Activated CD8-positive, alpha-beta T cell treated with anti-CD3 and anti-CD28 coated beads for 36 hours (primary cell): ENCODE data around the gene STRA6. TPM values are rescaled to one million over a fixed set of nuclear protein-coding genes. Genes with fewer than 3 reads are reported as not detected.

Source experiments
- ATAC-seq: fragments of 200-7000 bp; cut with Tn5 transposase; one replicate; pipeline ENCODE4 v1.10.0; 2021; ENCODE audit warnings: mild to moderate bottlenecking, moderate library complexity
- CTCF ChIA-PET: fragments of 350-600 bp; sonication (Branson Sonifier 250); formaldehyde crosslinking; loops from one replicate; lab custom pipeline; 2021; ENCODE audit warnings: antibody characterized with exemption; lab: Charles Lee
- POLR2A ChIA-PET: fragments of 350-600 bp; sonication (Branson Sonifier 250); formaldehyde crosslinking; loops from one replicate; lab custom pipeline; 2021; ENCODE audit warnings: antibody characterized with exemption; lab: Charles Lee
- DNase-seq: peaks from one replicate; pipeline ENCODE4 v3.0.0-alpha.2; 2020
- H3K27ac Mint-ChIP-seq: one replicate; pipeline ENCODE4 v1.8.0; 2021; ENCODE audit warnings: mild to moderate bottlenecking, mixed read lengths
- H3K27me3 Mint-ChIP-seq: one replicate; pipeline ENCODE4 v1.8.0; 2021; ENCODE audit warnings: mixed read lengths
- H3K36me3 Mint-ChIP-seq: one replicate; pipeline ENCODE4 v1.8.0; 2021; ENCODE audit warnings: low read depth, mixed read lengths
- H3K4me1 Mint-ChIP-seq: one replicate; pipeline ENCODE4 v1.8.0; 2021; ENCODE audit warnings: low read depth, mixed read lengths
- H3K4me3 Mint-ChIP-seq: one replicate; pipeline ENCODE4 v1.8.0; 2021; ENCODE audit warnings: mild to moderate bottlenecking, moderate library complexity, mixed read lengths
- H3K9me3 Mint-ChIP-seq: one replicate; pipeline ENCODE4 v1.8.0; 2021; ENCODE audit warnings: mixed read lengths
- intact Hi-C: fragments of 100-400 bp; cut with micrococcal nuclease; formaldehyde crosslinking; loops from one replicate; pipeline ENCODE4 v1.10.0; 2022
- total RNA-seq, 2 experiments: library from RNA; stranded (reverse); gene quantifications; one replicate each; pipeline ENCODE4 v1.2.3, GENCODE V29; 2021
- TF ChIP-seq, protein P1 (sequence below): fragments of 200-600 bp; IDR thresholded peaks from one replicate; pipeline ENCODE4 v1.8.0; 2022; ENCODE audit warnings: antibody characterized with exemption, mild to moderate bottlenecking

The STRA6 gene
- total RNA-seq, 2 experiments from 2014 or later: 0.51 to 0.72 TPM

DNA sequence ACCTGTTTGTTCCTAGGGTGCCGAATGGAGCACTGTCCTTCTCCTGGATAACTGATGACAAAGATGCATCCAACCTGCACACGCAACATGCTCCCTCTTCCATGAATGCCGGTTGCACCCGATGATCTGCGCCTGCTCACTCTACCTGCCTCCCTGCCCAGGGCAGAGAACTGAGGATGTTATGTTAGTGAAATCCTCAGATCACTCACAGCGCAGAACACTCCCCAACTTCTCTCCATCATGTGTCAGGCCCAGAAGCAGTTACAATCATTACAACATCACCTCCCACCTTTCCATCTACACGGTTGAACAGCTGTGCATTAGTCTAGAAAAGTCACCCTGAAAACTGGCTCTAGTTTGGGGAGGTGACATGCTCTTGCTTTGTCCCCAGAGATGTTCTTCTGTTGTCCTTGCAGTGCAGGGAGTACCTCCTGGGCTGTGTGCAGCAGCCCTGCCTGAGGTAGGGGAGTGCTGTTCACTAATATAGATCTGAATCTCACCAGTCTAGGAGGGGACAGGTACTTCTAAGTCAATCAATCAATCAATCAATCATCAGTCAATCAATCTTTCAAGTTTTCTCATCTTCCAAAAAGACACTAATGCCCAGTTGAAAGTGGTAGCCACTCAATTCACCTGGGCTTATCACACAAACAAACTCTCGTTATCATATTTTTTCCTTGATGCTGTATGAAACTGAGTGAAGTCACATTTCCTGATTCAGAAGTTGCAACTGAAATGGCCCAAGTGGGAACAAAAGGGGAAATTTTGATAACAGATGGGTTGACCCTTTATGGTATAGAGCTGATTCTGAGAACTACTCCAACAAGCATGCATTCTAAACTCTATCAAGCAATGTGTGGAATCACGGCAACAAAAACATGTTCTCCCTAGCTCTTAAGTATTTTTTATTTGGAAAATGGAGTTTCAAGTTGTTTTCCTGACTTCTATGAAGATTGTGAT is 44.4 kb downstream of the STRA6 start:
- CTCF ChIA-PET: no interaction called here
- Mint-ChIP-seq H3K4me3 (no peak overlapping the region), H3K27me3 (peaks cover 14% of the 10 kb centered on the region), H3K9me3 (no peaks in the 10 kb centered on the region), H3K4me1 (peaks cover 31% of the 10 kb centered on the region), H3K27ac (no peak overlapping the region), H3K36me3 (no peaks in the 10 kb centered on the region)
- intact Hi-C loops: no loop called here
- no peak for ATAC-seq
- TF ChIP-seq, protein P1, sequence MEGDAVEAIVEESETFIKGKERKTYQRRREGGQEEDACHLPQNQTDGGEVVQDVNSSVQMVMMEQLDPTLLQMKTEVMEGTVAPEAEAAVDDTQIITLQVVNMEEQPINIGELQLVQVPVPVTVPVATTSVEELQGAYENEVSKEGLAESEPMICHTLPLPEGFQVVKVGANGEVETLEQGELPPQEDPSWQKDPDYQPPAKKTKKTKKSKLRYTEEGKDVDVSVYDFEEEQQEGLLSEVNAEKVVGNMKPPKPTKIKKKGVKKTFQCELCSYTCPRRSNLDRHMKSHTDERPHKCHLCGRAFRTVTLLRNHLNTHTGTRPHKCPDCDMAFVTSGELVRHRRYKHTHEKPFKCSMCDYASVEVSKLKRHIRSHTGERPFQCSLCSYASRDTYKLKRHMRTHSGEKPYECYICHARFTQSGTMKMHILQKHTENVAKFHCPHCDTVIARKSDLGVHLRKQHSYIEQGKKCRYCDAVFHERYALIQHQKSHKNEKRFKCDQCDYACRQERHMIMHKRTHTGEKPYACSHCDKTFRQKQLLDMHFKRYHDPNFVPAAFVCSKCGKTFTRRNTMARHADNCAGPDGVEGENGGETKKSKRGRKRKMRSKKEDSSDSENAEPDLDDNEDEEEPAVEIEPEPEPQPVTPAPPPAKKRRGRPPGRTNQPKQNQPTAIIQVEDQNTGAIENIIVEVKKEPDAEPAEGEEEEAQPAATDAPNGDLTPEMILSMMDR: no peak
- POLR2A ChIA-PET: interaction anchor here (0.6 kb wide), 1 partner anchor 153 kb away, joined by 3 read pairs; no protein-coding TSS in a partner anchor
- no peak for DNase-seq

DNA sequence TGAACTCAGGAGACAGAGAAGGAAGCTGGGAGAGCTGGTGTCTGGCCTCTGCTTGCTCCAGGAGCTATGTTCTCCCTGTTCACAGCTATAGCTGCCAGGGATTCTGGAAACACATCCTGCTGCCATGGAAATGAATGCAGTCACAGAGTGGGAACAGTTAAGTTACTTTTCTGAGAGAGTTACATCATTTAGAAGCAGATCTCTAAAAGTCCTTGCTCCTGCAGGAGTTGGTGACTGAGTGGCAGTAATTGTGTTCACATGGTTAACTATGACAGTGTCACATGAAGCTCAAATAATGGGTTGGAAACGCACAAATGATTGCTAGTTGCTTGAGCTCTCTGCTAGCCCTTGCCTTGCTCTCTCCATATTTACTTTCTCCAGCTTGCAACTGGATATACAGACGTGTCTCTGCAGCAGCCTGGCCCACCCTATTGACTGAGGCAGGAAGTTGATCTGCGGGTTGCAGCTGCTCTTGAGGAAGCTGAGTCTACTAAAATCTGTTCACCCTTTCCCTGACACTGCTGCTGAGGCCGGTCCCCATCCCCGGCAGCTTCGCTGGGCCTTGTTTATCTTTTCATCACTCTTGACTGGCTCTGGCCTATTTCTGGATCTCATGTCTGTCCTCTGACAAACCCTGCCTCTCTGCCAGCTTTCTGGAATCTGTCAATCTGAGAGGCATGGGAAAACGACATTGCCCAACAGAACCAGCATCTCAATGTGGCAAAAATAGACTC is 45.7 kb downstream of the STRA6 start:
- ChIA-PET POLR2A (no interaction called here), CTCF (interaction anchor here (0.7 to 1.6 kb wide), 4 partner anchors 102 to 184 kb away, joined by 3 to 8 read pairs (median 4); no protein-coding TSS in a partner anchor)
- Mint-ChIP-seq H3K27ac (no peak overlapping the region), H3K36me3 (no peaks in the 10 kb centered on the region), H3K4me1 (peaks cover 31% of the 10 kb centered on the region), H3K4me3 (no peak overlapping the region), H3K27me3 (peaks cover 15% of the 10 kb centered on the region), H3K9me3 (no peaks in the 10 kb centered on the region)
- DNase-seq (peak; percentile 19), ATAC-seq (peak; percentile 70)
- intact Hi-C loops: no loop called here
- TF ChIP-seq, protein P1: no peak

DNA sequence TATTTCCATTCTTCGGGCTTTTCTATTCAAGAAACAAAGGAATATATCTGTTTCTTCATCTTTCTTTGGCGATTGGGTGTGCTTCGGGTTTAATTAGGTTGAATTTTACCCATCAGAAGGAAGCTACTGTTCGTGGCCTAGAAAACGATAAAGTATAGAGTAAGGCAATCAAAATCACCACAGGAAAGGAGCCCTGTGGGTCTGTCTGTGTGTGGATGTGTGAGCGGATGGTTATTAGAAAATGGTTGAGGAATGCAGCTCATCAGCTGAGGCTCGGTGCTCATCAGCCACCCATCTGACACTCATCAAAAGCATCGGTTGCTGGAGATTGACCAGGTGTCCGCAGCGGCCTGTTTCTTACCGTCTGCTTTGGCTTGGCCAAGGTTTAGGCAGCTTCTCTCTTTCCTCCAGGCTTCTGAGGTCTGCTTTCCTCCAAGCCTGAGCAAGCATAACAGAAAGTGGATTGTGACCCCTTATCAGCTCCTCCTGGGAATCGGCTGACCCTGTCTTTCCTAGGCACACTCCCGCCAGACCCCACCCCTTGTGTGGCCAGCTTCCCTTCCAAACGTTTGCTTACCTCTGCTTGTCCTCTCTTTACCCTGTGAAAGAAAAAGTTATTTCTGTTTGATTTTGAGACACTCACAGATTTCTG is 46.7 kb downstream of the STRA6 start:
- Mint-ChIP-seq H3K4me1 (peaks cover 31% of the 10 kb centered on the region), H3K36me3 (no peaks in the 10 kb centered on the region), H3K27ac (no peak overlapping the region), H3K9me3 (no peaks in the 10 kb centered on the region), H3K4me3 (no peak overlapping the region), H3K27me3 (peaks cover 18% of the 10 kb centered on the region)
- DNase-seq (no peak), ATAC-seq (no peak)
- TF ChIP-seq, protein P1: no peak
- POLR2A ChIA-PET: no interaction called here
- CTCF ChIA-PET: interaction anchor here (1.5 to 1.6 kb wide), 2 partner anchors 165 to 183 kb away, joined by 4 to 8 read pairs; no protein-coding TSS in a partner anchor
- intact Hi-C loops: no loop called here

DNA sequence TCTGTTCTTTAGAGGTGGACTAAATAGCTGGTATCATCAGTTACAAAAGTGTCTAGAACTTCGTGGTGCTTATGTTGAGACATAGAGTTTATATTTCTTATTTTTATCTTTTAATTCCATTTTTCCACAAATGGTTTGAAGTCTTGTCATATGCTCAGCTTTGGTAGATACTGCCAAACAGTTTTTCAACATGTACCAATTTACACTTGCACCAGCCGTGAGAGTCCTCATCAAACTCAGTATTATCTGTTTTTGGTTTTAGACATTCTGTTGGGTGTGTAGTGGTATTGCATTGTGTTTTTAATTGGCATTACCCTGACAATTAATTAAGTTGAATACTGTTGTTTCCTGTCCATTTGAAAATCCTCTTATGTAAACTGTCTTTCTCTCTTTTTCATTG is 55.5 kb downstream of the STRA6 start:
- no peak for DNase-seq
- POLR2A ChIA-PET: no interaction called here
- Mint-ChIP-seq H3K9me3 (no peaks in the 10 kb centered on the region), H3K27ac (no peak overlapping the region), H3K27me3 (peaks cover 26% of the 10 kb centered on the region), H3K4me1 (no peaks in the 10 kb centered on the region), H3K4me3 (no peak overlapping the region), H3K36me3 (no peaks in the 10 kb centered on the region)
- no peak for ATAC-seq
- intact Hi-C loops: no loop called here
- CTCF ChIA-PET: interaction anchor here (0.8 to 1.8 kb wide), 3 partner anchors 13 to 175 kb away, joined by 3 to 6 read pairs (median 5); no protein-coding TSS in a partner anchor
- TF ChIP-seq, protein P1: no peak
